ENCODE data around the gene SHANK2. TPM values are rescaled to one million over a fixed set of nuclear protein-coding genes. Genes with fewer than 3 reads are reported as not detected.

Gene SHANK2
- total RNA-seq, 1 donor from 2014 or later: 0.03 TPM

GRCh38 chr11:71210861-71211260 is 41.5 kb downstream of the SHANK2 start:
- H3K4me1 Mint-ChIP-seq (ENCODE audit: unreplicated experiment): no peaks in the 10 kb centered on the region
- DNase-seq (ENCODE audit: extremely low spot score, unreplicated experiment): no peak

GRCh38 chr11:71209656-71210055 is 42.7 kb downstream of the SHANK2 start:
- H3K4me3 Mint-ChIP-seq (ENCODE audit: unreplicated experiment): no peak overlapping the region
- no peak overlapping the region for H3K27ac Mint-ChIP-seq (ENCODE audit: unreplicated experiment)
- DNase-seq (ENCODE audit: extremely low spot score, unreplicated experiment): no peak
- no peaks in the 10 kb centered on the region for H3K36me3 Mint-ChIP-seq (ENCODE audit: unreplicated experiment)
- no peaks in the 10 kb centered on the region for H3K9me3 Mint-ChIP-seq (ENCODE audit: unreplicated experiment)
- no peak for TF ChIP-seq CTCF (IDR thresholded peaks at IDR 0.05)
- H3K4me1 Mint-ChIP-seq (ENCODE audit: unreplicated experiment): no peaks in the 10 kb centered on the region
- peaks cover 10% of the 10 kb centered on the region for H3K27me3 Mint-ChIP-seq (ENCODE audit: unreplicated experiment)

More at GRCh38 chr11:71210861-71211260, 41.5 kb downstream of the SHANK2 start:
- TF ChIP-seq CTCF (IDR thresholded peaks at IDR 0.05): no peak
- H3K27ac Mint-ChIP-seq (ENCODE audit: unreplicated experiment): no peak overlapping the region
- H3K4me3 Mint-ChIP-seq (ENCODE audit: unreplicated experiment): no peak overlapping the region
- no peaks in the 10 kb centered on the region for H3K36me3 Mint-ChIP-seq (ENCODE audit: unreplicated experiment)
- peaks cover 10% of the 10 kb centered on the region for H3K27me3 Mint-ChIP-seq (ENCODE audit: unreplicated experiment)
- H3K9me3 Mint-ChIP-seq (ENCODE audit: unreplicated experiment): no peaks in the 10 kb centered on the region

- H3K4me1 Mint-ChIP-seq (ENCODE audit: unreplicated experiment): no peaks in the 10 kb centered on the region
Observed at GRCh38 chr11:71209181-71209580, 43.2 kb downstream of the SHANK2 start.

GRCh38 chr11:71208011-71208774 is 44.2 kb downstream of the SHANK2 start:
- Mint-ChIP-seq H3K4me3 (ENCODE audit: unreplicated experiment) (no peak overlapping the region), H3K27me3 (ENCODE audit: unreplicated experiment) (peaks cover 10% of the 10 kb centered on the region), H3K36me3 (ENCODE audit: unreplicated experiment) (no peaks in the 10 kb centered on the region), H3K9me3 (ENCODE audit: unreplicated experiment) (no peaks in the 10 kb centered on the region), H3K27ac (ENCODE audit: unreplicated experiment) (no peak overlapping the region), H3K4me1 (ENCODE audit: unreplicated experiment) (no peaks in the 10 kb centered on the region)
- no peak for TF ChIP-seq CTCF (IDR thresholded peaks at IDR 0.05)
- no peak for DNase-seq (ENCODE audit: extremely low spot score, unreplicated experiment)

More at GRCh38 chr11:71209181-71209580, 43.2 kb downstream of the SHANK2 start:
- DNase-seq (ENCODE audit: extremely low spot score, unreplicated experiment): no peak
- no peak for TF ChIP-seq CTCF (IDR thresholded peaks at IDR 0.05)
- H3K4me3 Mint-ChIP-seq (ENCODE audit: unreplicated experiment): no peak overlapping the region
- no peak overlapping the region for H3K27ac Mint-ChIP-seq (ENCODE audit: unreplicated experiment)
- no peaks in the 10 kb centered on the region for H3K36me3 Mint-ChIP-seq (ENCODE audit: unreplicated experiment)
- H3K9me3 Mint-ChIP-seq (ENCODE audit: unreplicated experiment): no peaks in the 10 kb centered on the region
- peaks cover 10% of the 10 kb centered on the region for H3K27me3 Mint-ChIP-seq (ENCODE audit: unreplicated experiment)

- H3K36me3 Mint-ChIP-seq (ENCODE audit: unreplicated experiment): no peaks in the 10 kb centered on the region
- no peaks in the 10 kb centered on the region for H3K4me1 Mint-ChIP-seq (ENCODE audit: unreplicated experiment)
- no peaks in the 10 kb centered on the region for H3K9me3 Mint-ChIP-seq (ENCODE audit: unreplicated experiment)
- no peak for DNase-seq (ENCODE audit: extremely low spot score, unreplicated experiment)
- no peak for TF ChIP-seq CTCF (IDR thresholded peaks at IDR 0.05)
- H3K27me3 Mint-ChIP-seq (ENCODE audit: unreplicated experiment): peaks cover 9% of the 10 kb centered on the region
- H3K4me3 Mint-ChIP-seq (ENCODE audit: unreplicated experiment): no peak overlapping the region
- H3K27ac Mint-ChIP-seq (ENCODE audit: unreplicated experiment): no peak overlapping the region
Observed at GRCh38 chr11:71207563-71207962, 44.8 kb downstream of the SHANK2 start.
